ENCODE data around the gene ZNF2. TPM values are rescaled to one million over a fixed set of nuclear protein-coding genes. Genes with fewer than 3 reads are reported as not detected.
"Not testable (repeated sequence)": the region's sequence is repeated elsewhere in the genome, so short reads cannot be mapped to it uniquely, and the experiment has no call there.

Gene ZNF2
- 11.1 TPM for total RNA-seq

GRCh38 chr2:95165371-95166064 lies at the start of gene ZNF2:
TSS of gene ZNF2 (plus strand) at chr2:95165809. CDS start at chr2:95176227, 10,418 bp downstream.
- peak; percentile 94 for DNase-seq

- no peak for DNase-seq
These were observed 44.6 kb upstream of the ZNF2 start for GRCh38 chr2:95121093-95121406.

GRCh38 chr2:95121407-95122196 lies 44.0 kb upstream of the ZNF2 start, which contains the start of gene MRPS5:
TSS of gene MRPS5 (minus strand) at chr2:95121808. CDS start at chr2:95121791, 17 bp downstream.
- DNase-seq, result peak; percentile 74

GRCh38 chr2:95122197-95122551 lies 43.4 kb upstream of the ZNF2 start:
- DNase-seq, result no peak

GRCh38 chr2:95138702-95139101 lies 26.9 kb upstream of the ZNF2 start:
- no peak for DNase-seq

- DNase-seq, result no peak
These were observed 21.8 kb upstream of the ZNF2 start for GRCh38 chr2:95143838-95144237.

GRCh38 chr2:95149397-95149984 lies 16.1 kb upstream of the ZNF2 start:
- DNase-seq, result no peak

- no peak for DNase-seq
These were observed 7.2 kb upstream of the ZNF2 start for GRCh38 chr2:95158441-95158840.

- peak; percentile 24 for DNase-seq
These were observed 6.6 kb upstream of the ZNF2 start for GRCh38 chr2:95158891-95159619.

GRCh38 chr2:95159690-95160449 lies 5.7 kb upstream of the ZNF2 start, which contains the start of gene ZNF514:
TSS of gene ZNF514 (minus strand) at chr2:95159848. CDS start at chr2:95153253, 6,595 bp downstream.
- peak; percentile 59 for DNase-seq

- no peak for DNase-seq
These were observed 609 bp upstream of the ZNF2 start for GRCh38 chr2:95165030-95165370.

GRCh38 chr2:95166065-95166763 lies 605 bp downstream of the ZNF2 start:
- no peak for DNase-seq

- no peak for DNase-seq
These were observed 6.3 kb downstream of the ZNF2 start for GRCh38 chr2:95171902-95172301.

- no peak for DNase-seq
These were observed 8.5 kb downstream of the ZNF2 start for GRCh38 chr2:95174031-95174542.

GRCh38 chr2:95179451-95179850 lies 13.8 kb downstream of the ZNF2 start:
- DNase-seq, result no peak

- DNase-seq, result no peak
These were observed 16.2 kb downstream of the ZNF2 start for GRCh38 chr2:95181774-95182173.

- DNase-seq, result peak; percentile 60
These were observed 19.6 kb downstream of the ZNF2 start for GRCh38 chr2:95185197-95185596.

GRCh38 chr2:95185973-95186372 lies 20.4 kb downstream of the ZNF2 start:
- DNase-seq, result no peak

- DNase-seq, result not testable (repeated sequence)
These were observed 27.3 kb downstream of the ZNF2 start for GRCh38 chr2:95192956-95193355.

- no peak for DNase-seq
These were observed 38.3 kb downstream of the ZNF2 start for GRCh38 chr2:95203911-95204310.

- no peak for DNase-seq
These were observed 38.8 kb downstream of the ZNF2 start for GRCh38 chr2:95204396-95204795.

All from occipital lobe (tissue), 2 donors.